HK-2 (cell line): Measurements from ENCODE around the gene GHRHR.
A peak's percentile ranks its signal among the peaks of the same experiment; 100 is the strongest.

Experiments
- DNase-seq: peaks from one replicate; pipeline ENCODE4 v3.0.0-alpha.2; 2018; ENCODE audit not compliant: unreplicated experiment

Gene GHRHR

DNA sequence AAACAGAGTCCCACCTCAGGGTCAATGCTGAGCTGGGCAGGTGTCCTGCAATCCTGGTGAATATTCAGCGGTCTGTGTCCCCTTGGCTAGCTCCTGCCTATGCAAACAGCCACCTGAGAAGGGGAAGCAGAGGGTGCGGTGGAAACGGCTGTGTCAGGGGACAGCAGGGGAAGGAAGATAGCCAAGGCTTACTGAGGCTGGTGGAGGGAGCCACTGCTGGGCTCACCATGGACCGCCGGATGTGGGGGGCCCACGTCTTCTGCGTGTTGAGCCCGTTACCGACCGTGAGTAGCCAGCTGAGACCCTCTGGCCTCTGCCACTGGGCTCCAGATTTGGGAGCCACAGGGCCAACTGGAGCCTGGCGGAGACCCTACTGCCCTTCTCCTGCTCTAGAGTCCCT lies at the start of gene GHRHR:
GHRHR (plus strand) TSS at position 112 of the 400 bp plus-strand sequence; CDS start at position 228, 116 bp downstream.
- DNase-seq, result no peak

DNA sequence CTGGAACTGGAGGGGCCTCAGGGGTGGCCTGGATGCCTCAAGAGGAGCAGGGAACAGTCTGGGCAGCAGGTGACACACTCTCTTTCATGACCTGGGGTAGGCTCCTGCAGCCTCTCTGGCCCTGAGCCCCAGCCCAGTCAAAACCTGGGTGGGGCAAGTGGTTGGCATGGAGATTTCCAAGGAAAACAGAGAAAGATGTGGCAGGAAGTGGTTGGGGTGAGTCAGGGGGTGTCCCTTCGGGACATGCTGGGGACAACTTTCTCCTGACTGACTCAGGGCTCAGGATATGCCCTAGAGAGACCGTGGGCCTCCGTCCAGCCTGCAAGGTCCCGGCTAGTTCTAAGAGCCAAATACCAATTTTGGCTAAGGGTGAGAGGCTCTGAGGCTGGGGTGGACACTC lies 49.2 kb upstream of the GHRHR start:
- peak; percentile 49 for DNase-seq

DNA sequence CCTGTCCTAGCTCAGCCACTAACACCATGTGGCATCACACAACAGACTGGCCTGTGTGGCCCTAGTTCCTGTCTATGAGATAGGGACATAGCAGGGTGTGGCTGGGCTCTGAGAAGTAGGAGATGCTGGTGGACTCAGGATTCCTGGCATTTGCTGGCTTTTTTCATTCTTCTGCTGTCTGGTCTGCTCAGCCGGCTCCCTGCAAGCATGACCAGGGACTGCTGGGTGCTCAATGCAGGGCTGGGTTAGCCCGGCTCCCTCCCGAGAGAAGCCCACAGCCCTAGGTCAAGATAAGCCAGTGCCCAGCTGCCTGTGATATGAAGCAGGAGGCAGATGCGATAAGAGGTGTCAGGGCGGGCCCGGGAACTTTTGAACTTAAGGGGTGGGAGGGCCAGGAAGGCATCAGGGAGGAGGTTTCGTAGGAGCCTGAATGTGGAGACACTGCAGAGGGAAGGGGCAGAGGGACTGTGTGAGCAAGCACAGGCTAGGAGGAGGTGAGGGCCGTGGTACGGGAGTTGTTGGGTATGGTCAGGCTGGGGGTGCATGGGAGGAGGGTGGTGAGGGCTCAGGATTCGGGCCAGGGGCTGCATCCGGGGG lies 48.6 kb upstream of the GHRHR start:
- DNase-seq, result no peak

DNA sequence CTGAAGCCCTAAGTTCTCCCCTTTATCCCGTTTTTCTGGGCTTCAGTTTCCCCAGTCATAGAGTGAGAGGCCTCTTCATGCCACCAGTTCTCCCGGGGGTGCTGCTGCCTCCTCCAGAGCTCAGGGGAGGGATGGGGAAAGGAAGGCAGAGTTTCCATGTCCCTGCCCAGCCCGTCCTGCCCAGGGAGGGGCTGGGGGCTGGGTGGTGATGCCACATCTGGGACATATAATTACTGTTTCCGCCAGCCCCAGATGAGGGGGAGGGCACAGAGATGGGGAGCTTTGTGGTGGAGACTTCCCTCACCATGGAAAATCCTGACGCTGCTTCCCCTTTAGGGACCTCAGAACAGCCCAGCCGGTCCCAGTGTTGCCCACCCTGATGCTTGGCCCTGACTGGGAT lies 48.0 kb upstream of the GHRHR start:
- no peak for DNase-seq

DNA sequence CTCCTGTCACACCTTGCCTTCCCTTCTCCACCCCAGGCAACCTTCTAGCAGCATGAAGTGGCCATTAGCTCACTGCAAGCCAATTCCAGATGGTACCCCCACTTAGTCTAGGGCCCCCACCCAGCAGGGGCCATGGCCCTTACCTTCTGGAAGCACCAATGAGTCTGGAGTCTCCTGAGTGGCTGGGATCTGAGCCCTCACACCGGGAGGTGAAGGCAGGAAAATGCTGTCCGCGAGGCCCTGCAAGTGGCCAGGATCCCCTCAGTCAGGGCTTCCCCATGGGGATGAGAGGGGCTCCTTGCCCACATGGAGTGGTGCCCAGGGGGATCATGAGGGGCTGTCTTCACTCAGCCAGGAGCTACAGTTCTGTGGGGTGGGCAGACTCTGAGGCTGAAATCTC lies 47.5 kb upstream of the GHRHR start:
- DNase-seq, result no peak

DNA sequence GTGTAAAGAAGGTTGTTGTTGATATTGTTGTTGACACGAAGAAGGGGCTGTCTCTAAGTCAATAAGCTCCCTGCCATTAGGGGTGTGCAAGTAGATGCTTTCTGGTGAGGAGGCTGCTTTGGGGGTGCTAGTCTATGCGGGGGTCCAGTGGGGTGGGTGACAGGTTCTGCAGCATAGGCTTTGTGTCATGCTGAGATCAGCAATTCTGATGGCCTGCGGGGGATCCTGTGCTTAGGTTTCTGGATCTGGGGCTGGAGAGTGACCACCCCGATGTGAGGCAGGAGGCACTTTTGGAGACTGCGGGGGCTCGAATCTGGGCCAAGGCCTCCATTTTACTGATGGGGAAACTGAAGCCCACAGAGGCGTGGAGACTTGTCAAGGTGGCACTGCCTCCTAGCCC lies 47.0 kb upstream of the GHRHR start:
- DNase-seq, result no peak

DNA sequence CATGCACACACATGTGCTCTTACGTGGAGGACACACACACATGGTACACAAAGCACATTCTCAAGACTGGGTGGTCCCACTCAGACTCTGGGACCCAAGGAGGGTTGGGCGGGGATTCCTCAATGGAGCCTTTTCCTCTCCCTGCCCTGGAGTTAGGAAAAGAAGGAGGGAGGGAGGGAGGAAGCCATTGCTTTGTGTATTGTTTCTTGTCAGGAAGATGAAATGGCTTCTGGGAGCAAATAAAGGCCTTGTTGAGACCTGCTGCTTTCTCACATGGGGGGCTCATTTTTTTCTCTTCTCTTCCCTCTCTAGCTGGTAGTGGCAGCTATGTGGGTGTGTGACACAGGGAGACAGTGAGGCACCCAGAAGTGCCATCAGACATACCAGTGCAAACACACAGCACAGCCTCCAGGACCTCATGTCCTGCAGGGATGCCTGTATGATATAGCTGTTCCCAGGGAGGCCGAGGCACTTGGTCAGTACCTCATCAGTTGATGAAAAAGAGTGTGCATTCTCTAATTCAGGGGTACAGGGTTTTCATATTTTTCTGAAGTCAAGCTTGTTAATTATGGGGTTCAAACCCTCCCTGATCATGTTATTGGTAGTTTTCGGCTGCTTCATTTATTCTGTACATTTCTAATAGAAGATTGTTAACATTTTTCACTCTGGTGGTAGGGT lies 46.4 kb upstream of the GHRHR start:
- DNase-seq, result no peak

DNA sequence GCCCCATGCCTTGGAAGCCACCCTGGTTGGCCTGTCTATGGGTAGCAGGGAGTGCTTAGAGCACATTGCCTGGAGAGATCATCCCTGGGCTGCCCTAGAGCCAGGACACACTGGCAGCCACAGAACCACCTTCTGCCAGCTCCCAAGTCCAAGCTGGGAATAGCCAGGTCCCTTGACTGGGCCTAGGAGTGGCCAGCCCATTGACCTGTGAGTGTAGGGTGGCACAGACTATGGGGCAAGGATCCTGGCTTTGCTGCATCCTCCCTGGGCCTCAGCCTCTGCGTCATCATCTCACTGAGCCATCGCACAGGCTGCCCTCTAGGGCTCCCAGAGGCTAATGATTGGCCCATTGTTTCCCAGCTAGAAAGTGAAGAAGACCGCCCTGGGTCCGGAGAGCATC lies 45.1 kb upstream of the GHRHR start:
- DNase-seq, result no peak

DNA sequence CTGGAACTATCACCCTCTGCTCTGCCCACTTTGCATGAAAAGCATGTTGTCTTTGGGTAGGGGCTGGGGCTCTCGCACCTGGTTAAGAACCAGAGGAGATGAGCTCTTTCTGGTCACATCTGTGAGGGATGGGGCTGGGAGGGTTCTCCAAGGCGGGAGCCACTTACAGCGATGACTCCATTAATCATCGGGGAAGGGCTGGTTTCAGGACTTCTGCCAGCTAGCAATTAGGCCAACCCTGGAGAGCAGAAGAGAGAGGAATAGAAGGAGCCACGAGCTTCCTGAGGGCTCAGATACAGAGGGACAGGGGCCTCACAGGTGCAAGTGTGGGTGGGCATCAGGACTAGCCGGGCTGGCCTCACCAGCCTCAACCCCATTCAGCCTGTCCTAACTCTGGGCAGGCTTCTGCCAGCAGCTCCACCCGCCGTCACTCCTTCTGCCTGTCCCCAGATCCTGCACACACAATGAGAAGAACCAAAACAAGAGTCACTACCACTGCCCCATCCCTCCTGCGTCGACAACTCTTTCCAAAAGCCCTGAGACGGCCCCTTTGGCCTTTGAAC lies 43.7 kb upstream of the GHRHR start:
- DNase-seq, result no peak

DNA sequence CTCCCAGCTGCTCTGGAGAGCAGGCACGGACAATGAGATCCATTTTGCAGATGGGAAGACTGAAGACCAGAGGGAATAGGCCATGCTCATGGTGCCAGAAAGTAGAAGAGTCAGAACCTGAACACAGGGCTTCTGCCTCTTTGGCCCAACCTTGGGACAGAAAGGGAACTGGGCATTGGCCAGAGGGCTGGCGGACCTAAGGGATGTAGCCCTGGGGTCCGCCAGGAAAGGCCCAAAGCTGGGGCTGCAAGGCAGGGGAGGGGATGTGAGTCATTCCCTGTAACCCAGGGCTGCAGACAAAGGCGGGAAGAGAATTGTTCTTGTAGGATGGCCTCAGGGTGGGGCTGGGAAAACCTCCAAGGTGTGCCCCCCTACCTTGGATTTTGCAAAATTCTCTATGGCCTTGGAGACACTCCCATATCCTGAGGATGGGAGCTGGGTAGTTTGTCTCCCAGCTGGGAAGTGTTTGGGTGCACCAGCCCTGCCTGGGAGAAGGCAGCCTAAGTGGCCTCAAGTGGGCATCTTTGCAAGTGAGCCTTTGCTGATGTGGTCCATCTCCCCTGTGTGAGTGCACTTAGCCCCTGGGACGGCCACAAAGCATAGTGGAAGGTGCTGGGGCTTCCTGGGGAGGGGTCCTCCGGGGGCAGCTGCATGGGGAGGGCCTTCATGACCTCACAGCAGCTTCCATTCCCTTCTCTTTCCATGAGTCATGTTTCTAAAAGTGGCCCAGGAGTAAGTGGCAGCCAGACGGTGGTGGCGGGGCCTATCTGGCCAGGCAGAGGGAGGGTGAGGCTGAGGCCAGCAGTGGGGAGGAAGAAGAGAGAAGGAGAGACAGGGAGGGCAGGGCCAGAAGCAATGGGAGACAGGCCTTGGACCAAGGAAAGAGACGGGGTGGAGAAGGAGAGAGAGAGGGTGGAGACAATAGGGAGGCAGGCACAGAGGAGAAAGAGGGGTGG lies 42.9 kb upstream of the GHRHR start:
- DNase-seq, result no peak

DNA sequence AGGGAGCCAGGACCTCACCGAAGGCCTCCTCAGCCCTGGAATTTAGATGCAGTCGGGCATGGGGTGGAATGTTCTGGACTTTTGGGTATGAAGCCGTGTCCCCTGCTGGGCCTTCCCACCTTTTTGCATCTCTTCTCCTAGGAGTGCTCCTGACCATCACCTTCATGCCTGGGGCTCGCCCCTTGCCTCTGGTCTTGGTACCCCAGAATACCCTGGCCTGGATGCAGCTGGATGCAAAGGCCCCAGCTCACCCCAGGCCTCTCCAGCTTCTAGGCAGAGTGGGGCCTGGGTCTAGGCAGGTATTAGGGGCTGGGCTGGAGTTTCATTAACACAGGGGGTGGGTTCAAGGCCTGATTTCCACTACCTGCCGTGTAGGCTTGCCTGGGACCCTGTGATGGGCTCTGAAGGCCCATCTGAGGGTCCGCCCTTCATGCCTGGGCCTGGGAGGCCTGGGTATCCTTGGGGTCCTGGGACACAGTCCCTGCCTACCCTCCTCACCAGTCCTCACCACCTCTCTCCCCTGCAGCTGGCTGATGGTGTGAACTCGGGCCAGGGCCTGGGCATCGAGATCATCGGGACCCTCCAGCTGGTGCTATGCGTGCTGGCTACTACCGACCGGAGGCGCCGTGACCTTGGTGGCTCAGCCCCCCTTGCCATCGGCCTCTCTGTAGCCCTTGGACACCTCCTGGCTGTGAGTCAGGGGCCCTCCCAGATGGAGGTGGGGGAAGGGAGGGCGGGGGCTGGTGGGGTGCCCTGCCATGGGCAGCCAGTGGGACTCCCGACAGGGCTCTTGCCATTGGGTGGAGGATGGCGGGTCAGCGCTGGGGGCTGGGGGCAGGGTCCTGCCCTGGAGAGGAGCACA lies 42.0 kb upstream of the GHRHR start:
- no peak for DNase-seq

DNA sequence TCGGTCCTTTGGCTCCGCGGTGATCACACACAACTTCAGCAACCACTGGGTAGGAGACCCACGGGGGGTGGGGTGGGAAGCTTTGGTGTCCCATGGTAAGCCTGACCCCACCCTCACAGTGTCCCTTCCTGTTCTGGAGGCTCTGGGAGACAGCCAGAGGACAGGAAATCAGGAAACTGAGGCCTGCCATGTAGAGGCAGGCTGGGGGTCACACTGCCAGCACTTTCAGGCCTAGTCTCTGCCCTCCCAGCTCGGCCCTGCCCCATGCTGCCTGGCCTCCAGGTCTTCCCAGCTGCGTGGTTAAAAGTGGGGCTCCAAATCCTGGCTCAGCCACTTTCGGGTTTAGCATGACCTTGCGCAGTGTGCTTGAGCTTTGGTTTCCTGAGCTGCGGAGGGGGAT lies 41.2 kb upstream of the GHRHR start:
- DNase-seq, result no peak

DNA sequence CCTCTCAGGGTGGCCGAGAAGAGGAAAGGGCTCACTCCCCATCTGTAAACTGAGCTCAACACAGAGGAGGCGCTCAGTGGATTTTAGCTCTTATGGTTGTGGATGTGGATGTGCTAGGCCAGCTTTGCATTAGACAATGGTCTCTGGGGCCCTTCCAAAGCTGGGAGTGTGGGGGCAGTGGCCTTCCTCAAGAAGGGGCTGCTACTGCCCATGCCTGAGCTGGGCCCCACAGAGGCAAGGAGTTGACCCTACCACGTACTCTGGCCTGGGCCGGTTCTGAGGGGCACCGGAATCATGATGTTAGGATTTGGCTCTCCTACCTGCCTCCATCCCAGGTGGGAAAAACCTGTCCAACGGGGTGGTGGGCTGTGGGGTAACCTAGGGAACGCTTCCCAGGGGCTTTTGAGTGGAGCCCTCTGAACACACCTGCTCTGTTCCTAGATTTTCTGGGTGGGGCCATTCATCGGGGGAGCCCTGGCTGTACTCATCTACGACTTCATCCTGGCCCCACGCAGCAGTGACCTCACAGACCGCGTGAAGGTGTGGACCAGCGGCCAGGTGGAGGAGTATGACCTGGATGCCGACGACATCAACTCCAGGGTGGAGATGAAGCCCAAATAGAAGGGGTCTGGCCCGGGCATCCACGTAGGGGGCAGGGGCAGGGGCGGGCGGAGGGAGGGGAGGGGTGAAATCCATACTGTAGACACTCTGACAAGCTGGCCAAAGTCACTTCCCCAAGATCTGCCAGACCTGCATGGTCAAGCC lies 40.6 kb upstream of the GHRHR start:
- DNase-seq, result no peak

DNA sequence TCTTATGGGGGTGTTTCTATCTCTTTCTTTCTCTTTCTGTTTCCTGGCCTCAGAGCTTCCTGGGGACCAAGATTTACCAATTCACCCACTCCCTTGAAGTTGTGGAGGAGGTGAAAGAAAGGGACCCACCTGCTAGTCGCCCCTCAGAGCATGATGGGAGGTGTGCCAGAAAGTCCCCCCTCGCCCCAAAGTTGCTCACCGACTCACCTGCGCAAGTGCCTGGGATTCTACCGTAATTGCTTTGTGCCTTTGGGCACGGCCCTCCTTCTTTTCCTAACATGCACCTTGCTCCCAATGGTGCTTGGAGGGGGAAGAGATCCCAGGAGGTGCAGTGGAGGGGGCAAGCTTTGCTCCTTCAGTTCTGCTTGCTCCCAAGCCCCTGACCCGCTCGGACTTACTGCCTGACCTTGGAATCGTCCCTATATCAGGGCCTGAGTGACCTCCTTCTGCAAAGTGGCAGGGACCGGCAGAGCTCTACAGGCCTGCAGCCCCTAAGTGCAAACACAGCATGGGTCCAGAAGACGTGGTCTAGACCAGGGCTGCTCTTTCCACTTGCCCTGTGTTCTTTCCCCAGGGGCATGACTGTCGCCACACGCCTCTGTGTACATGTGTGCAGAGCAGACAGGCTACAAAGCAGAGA lies 39.9 kb upstream of the GHRHR start:
- DNase-seq, result no peak

DNA sequence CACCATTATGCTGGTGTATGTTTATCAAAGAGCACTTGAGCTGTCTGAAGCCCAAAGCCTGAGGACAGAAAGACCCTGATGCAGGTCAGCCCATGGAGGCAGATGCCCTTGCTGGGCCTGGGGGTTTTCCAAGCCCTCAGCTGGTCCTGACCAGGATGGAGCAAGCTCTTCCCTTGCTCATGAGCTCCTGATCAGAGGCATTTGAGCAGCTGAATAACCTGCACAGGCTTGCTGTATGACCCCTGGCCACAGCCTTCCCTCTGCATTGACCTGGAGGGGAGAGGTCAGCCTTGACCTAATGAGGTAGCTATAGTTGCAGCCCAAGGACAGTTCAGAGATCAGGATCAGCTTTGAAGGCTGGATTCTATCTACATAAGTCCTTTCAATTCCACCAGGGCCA lies 39.1 kb upstream of the GHRHR start:
- DNase-seq, result no peak

DNA sequence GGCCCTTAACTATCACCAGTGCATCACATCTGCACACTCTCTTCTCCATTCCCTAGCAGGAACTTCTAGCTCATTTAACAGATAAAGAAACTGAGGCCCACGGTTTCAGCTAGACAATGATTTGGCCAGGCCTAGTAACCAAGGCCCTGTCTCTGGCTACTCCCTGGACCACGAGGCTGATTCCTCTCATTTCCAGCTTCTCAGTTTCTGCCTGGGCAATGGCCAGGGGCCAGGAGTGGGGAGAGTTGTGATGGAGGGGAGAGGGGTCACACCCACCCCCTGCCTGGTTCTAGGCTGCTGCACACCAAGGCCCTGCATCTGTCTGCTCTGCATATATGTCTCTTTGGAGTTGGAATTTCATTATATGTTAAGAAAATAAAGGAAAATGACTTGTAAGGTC lies 38.6 kb upstream of the GHRHR start:
- no peak for DNase-seq

DNA sequence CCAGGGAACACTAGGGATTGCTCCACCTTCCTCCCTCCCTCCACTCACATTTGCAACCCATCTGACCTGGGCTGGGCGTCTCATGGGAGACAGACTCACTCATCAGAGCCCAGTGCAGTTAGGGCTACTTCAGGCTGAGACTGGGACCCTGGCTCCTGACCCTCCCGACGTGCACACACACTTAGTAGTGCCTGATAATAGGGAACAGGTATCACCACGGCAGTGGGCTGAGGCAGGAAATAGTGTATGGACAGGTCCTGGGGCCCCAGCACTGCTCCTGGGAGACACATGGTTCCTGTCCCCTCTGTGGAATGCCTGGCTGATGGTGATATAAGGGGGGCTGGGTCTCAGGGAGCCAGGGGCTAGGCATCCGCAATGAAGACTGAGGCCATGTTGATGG lies 37.8 kb upstream of the GHRHR start:
- DNase-seq, result no peak

DNA sequence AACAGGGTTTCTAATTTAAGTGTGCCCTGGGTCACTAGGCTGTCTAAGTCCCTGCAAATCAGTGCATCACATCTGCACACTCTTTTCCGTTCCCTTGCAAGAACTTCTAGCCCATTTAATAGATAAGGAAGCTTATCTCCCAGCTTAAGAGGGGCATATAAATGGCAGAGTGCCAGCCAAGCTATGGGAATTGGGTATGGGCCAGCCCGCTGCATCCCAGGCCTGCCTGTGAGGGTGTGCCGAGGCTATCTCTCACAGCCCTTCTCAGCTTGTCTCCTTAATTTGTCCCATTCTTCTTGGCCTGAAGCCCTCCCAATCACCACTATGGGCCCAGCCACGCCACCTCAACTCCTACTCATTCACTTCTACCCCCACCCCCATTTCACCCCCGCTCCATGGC lies 37.4 kb upstream of the GHRHR start:
- no peak for DNase-seq

DNA sequence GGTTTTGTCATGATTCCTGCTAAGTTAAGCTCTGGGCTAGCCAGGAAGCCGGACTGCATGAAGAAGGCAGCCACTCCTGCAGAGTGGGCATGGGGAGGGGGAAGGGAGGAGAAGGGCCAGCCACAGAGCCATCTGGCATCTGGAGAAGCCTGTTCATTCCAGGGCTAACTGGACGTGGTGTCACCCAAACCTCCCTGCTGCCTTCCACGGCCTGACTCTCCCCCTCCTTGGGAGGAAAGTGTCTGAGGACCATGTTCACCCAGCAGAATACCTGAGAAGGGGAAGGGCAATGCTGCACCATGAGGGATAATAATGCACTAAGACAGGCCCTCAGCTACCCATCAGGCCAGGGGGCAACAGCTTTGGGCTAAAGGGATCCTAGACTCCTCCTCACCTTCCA lies 36.7 kb upstream of the GHRHR start:
- DNase-seq, result no peak

DNA sequence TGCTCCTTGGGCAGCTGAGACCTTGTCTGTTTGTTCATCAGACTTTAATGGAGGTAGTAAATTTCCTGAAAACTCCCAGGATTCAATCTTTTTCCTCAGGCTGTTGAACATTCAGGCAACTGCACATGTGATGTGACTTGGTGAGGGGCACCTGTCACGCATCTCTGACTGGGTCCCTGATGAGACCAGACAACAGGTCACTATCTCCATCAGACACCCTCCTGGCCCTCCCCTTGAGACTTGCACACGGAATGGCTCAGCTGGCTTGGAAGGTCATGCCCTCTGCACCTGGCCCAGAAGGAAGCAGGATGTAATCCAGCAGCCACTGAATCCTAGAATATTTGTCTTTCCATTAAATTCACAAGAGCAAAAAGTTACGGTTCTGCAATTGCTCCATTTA lies 36.2 kb upstream of the GHRHR start:
- DNase-seq, result no peak
